ENCODE measurements around the gene ASIC4. TPM values are rescaled to one million over a fixed set of nuclear protein-coding genes. Genes with fewer than 3 reads are reported as not detected.

The ASIC4 gene
- total and polyA plus RNA-seq, 2 experiments from 2014 or later, result not detected

GRCh38 chr2:219561179-219562048 is 47.1 kb downstream of the ASIC4 start:
- H3K36me3 ChIP-seq (replicated peaks; ENCODE audit: insufficient read depth, low read depth), result no peaks in the 10 kb centered on the region

GRCh38 chr2:219562049-219563020 is 48.1 kb downstream of the ASIC4 start:
- no peaks in the 10 kb centered on the region for H3K9me2 ChIP-seq (replicated peaks; ENCODE audit: insufficient read depth)
- H3K36me3 ChIP-seq (replicated peaks; ENCODE audit: insufficient read depth, low read depth), result no peaks in the 10 kb centered on the region
- no peaks in the 10 kb centered on the region for H4K20me1 ChIP-seq (ENCODE audit: insufficient read depth, poor library complexity, severe bottlenecking)
- no peak overlapping the region for H3K4me3 ChIP-seq
- no peak for DNase-seq (ENCODE audit: low spot score)
- no peaks in the 10 kb centered on the region for H3K27me3 ChIP-seq
- TF ChIP-seq EZH2phosphoT487 (IDR thresholded peaks at IDR 0.05; ENCODE audit: low read depth, severe bottlenecking, unreplicated experiment) (no peak), CTCF (IDR thresholded peaks at IDR 0.05; ENCODE audit: poor library complexity) (no peak), EZH2 (IDR thresholded peaks at IDR 0.05; ENCODE audit: borderline replicate concordance) (no peak)
- H3K9me3 ChIP-seq (ENCODE audit: low read depth), result no peaks in the 10 kb centered on the region
- H3K27ac ChIP-seq, result no peak overlapping the region
- WGBS (ENCODE audit: low lambda C conversion rate, missing lambda C conversion rate), result 83% methylated on average over 35 of the region's 35 CpGs
- no peak overlapping the region for H2AFZ ChIP-seq
- H3K4me1 ChIP-seq (ENCODE audit: insufficient read depth), result no peaks in the 10 kb centered on the region
- H3K4me2 ChIP-seq, result no peak overlapping the region
- no peaks in the 10 kb centered on the region for H3K79me2 ChIP-seq

More at GRCh38 chr2:219561179-219562048, 47.1 kb downstream of the ASIC4 start:
- H4K20me1 ChIP-seq (ENCODE audit: insufficient read depth, poor library complexity, severe bottlenecking), result no peaks in the 10 kb centered on the region
- H3K79me2 ChIP-seq, result no peaks in the 10 kb centered on the region
- no peaks in the 10 kb centered on the region for H3K27me3 ChIP-seq
- no peak overlapping the region for H3K27ac ChIP-seq
- TF ChIP-seq EZH2 (IDR thresholded peaks at IDR 0.05; ENCODE audit: borderline replicate concordance) (no peak), CTCF (IDR thresholded peaks at IDR 0.05; ENCODE audit: poor library complexity) (no peak), EZH2phosphoT487 (IDR thresholded peaks at IDR 0.05; ENCODE audit: low read depth, severe bottlenecking, unreplicated experiment) (no peak)
- H3K4me2 ChIP-seq, result no peak overlapping the region
- no peak overlapping the region for H3K4me3 ChIP-seq
- no peak overlapping the region for H2AFZ ChIP-seq
- H3K4me1 ChIP-seq (ENCODE audit: insufficient read depth), result no peaks in the 10 kb centered on the region
- no peaks in the 10 kb centered on the region for H3K9me2 ChIP-seq (replicated peaks; ENCODE audit: insufficient read depth)
- DNase-seq (ENCODE audit: low spot score), result no peak
- WGBS (ENCODE audit: low lambda C conversion rate, missing lambda C conversion rate), result 76% methylated on average over 24 of the region's 24 CpGs
- H3K9me3 ChIP-seq (ENCODE audit: low read depth), result no peaks in the 10 kb centered on the region

- Histone ChIP-seq H3K27ac (no peak overlapping the region), H3K36me3 (replicated peaks; ENCODE audit: insufficient read depth, low read depth) (no peaks in the 10 kb centered on the region)
- WGBS (ENCODE audit: low lambda C conversion rate, missing lambda C conversion rate), result 94% methylated on average over 20 of the region's 20 CpGs
Measured at GRCh38 chr2:219563271-219563928, 49.1 kb downstream of the ASIC4 start.

More at GRCh38 chr2:219563271-219563928, 49.1 kb downstream of the ASIC4 start:
- Histone ChIP-seq H3K4me3 (no peak overlapping the region), H3K27me3 (no peaks in the 10 kb centered on the region), H3K79me2 (no peaks in the 10 kb centered on the region), H3K4me1 (ENCODE audit: insufficient read depth) (no peaks in the 10 kb centered on the region), H4K20me1 (ENCODE audit: insufficient read depth, poor library complexity, severe bottlenecking) (no peaks in the 10 kb centered on the region), H3K9me2 (replicated peaks; ENCODE audit: insufficient read depth) (no peaks in the 10 kb centered on the region), H2AFZ (no peak overlapping the region), H3K9me3 (ENCODE audit: low read depth) (no peaks in the 10 kb centered on the region), H3K4me2 (no peak overlapping the region)
- TF ChIP-seq EZH2phosphoT487 (IDR thresholded peaks at IDR 0.05; ENCODE audit: low read depth, severe bottlenecking, unreplicated experiment), result no peak
- no peak for TF ChIP-seq CTCF (IDR thresholded peaks at IDR 0.05; ENCODE audit: poor library complexity)
- no peak for TF ChIP-seq EZH2 (IDR thresholded peaks at IDR 0.05; ENCODE audit: borderline replicate concordance)
- no peak for DNase-seq (ENCODE audit: low spot score)

Data from hepatocyte (in vitro differentiated cells).